Mesendoderm (in vitro differentiated cells): ENCODE measurements around the gene PARD3.

ENCODE experiments used
- DNase-seq: peaks from one replicate; pipeline ENCODE4 v3.0.0; 2013
- H2AK5ac ChIP-seq: 2 replicates; pipeline ENCODE4 v1.6.1; 2013; ENCODE audit warnings: low read length, inconsistent platforms
- H2BK120ac ChIP-seq: 2 replicates; pipeline ENCODE4 v1.6.1; 2013; ENCODE audit warnings: low read depth, mild to moderate bottlenecking, low read length, moderate library complexity, mixed read lengths
- H2BK15ac ChIP-seq: replicated peaks from 2 replicates; pipeline ENCODE4 v1.6.1; 2013; ENCODE audit warnings: low read depth, mild to moderate bottlenecking, moderate library complexity
- H2BK5ac ChIP-seq: 2 replicates; pipeline ENCODE4 v1.6.1; 2013; ENCODE audit warnings: low read length, inconsistent platforms
- H3K18ac ChIP-seq: 2 replicates; pipeline ENCODE4 v1.6.1; 2013; ENCODE audit warnings: mild to moderate bottlenecking, low read length, mixed read lengths
- H3K23ac ChIP-seq: one replicate; pipeline ENCODE4 v1.6.1; 2013; ENCODE audit warnings: low read length
- H3K27ac ChIP-seq: 2 replicates; pipeline ENCODE4 v1.5.1; 2013; ENCODE audit warnings: low read depth, mild to moderate bottlenecking, inconsistent platforms, low read length, moderate library complexity
- H3K27me3 ChIP-seq: 2 replicates; pipeline ENCODE4 v1.6.1; 2013; ENCODE audit warnings: low read length, control low read depth, mild to moderate bottlenecking, inconsistent platforms; ENCODE audit not compliant: insufficient read depth, poor library complexity
- H3K36me3 ChIP-seq: 2 replicates; pipeline ENCODE4 v1.6.1; 2013; ENCODE audit warnings: low read length, inconsistent platforms; ENCODE audit not compliant: control insufficient read depth, insufficient read depth
- H3K4ac ChIP-seq: one replicate; pipeline ENCODE4 v1.6.1; 2013; ENCODE audit warnings: low read depth, mild to moderate bottlenecking, low read length, moderate library complexity
- H3K4me1 ChIP-seq: 2 replicates; pipeline ENCODE4 v1.6.1; 2013; ENCODE audit warnings: low read depth, low read length, inconsistent platforms; ENCODE audit not compliant: control insufficient read depth
- H3K4me2 ChIP-seq: 2 replicates; pipeline ENCODE4 v1.6.1; 2013; ENCODE audit warnings: low read length
- H3K4me3 ChIP-seq: 2 replicates; pipeline ENCODE4 v1.5.1; 2013; ENCODE audit warnings: mild to moderate bottlenecking, low read length
- H3K56ac ChIP-seq: one replicate; pipeline ENCODE4 v1.6.1; 2013; ENCODE audit warnings: low read length
- H3K79me1 ChIP-seq: 2 replicates; pipeline ENCODE4 v1.6.1; 2013; ENCODE audit warnings: low read length, inconsistent platforms
- H3K79me2 ChIP-seq: 2 replicates; pipeline ENCODE4 v1.6.1; 2013; ENCODE audit warnings: mild to moderate bottlenecking, low read length; ENCODE audit not compliant: control insufficient read depth, insufficient read depth
- H3K9ac ChIP-seq: 2 replicates; pipeline ENCODE4 v1.6.1; 2013; ENCODE audit warnings: low read length, inconsistent platforms
- H4K5ac ChIP-seq: one replicate; pipeline ENCODE4 v1.6.1; 2013; ENCODE audit warnings: low read length
- H4K8ac ChIP-seq: one replicate; pipeline ENCODE4 v1.6.1; 2013; ENCODE audit warnings: low read depth, mild to moderate bottlenecking, control low read depth, low read length, moderate library complexity
- WGBS: extraction: QIAGEN DNeasy Blood & Tissue Kit; methylation state at CpG from one replicate; pipeline ENCODE4 v1.1.7; 2013; ENCODE audit warnings: low lambda C conversion rate, missing lambda C conversion rate; ENCODE audit not compliant: insufficient coverage; ENCODE audit errors: extremely low coverage; 5-methylcytosine and 5-hydroxymethylcytosine counted together

PARD3 gene

GRCh38 chr10:34104829-34105572 lies 710.1 kb downstream of the PARD3 start:
- Histone ChIP-seq H4K5ac (no peak overlapping the region), H3K27me3 (no peaks in the 10 kb centered on the region), H4K8ac (no peak overlapping the region), H2BK120ac (no peak overlapping the region), H3K79me2 (no peaks in the 10 kb centered on the region), H3K56ac (no peak overlapping the region), H3K36me3 (no peaks in the 10 kb centered on the region), H3K4me3 (no peak overlapping the region), H3K9ac (no peak overlapping the region), H3K23ac (no peak overlapping the region), H3K27ac (peak overlapping the region; percentile 4), H2AK5ac (no peak overlapping the region), H2BK15ac (no peak overlapping the region), H3K4ac (no peak overlapping the region), H3K18ac (peak overlapping the region; percentile 69), H2BK5ac (no peak overlapping the region), H3K79me1 (no peaks in the 10 kb centered on the region), H3K4me1 (peaks cover 2% of the 10 kb centered on the region), H3K4me2 (no peak overlapping the region)
- DNase-seq = peak; percentile 86
- WGBS = no CpG with 5 or more reads among the region's 16 CpGs

GRCh38 chr10:34102893-34103506 lies 712.1 kb downstream of the PARD3 start:
- Histone ChIP-seq H3K4ac (no peak overlapping the region), H3K27me3 (no peaks in the 10 kb centered on the region), H3K18ac (no peak overlapping the region), H3K4me2 (no peak overlapping the region), H3K27ac (no peak overlapping the region), H3K4me1 (peaks cover 2% of the 10 kb centered on the region), H2BK5ac (no peak overlapping the region), H3K9ac (no peak overlapping the region), H3K23ac (no peak overlapping the region), H4K5ac (no peak overlapping the region), H2BK120ac (no peak overlapping the region), H4K8ac (no peak overlapping the region), H3K79me1 (no peaks in the 10 kb centered on the region), H3K36me3 (no peaks in the 10 kb centered on the region), H3K4me3 (no peak overlapping the region), H3K56ac (no peak overlapping the region), H2BK15ac (no peak overlapping the region), H3K79me2 (no peaks in the 10 kb centered on the region), H2AK5ac (no peak overlapping the region)
- no peak for DNase-seq
- no CpG with 5 or more reads among the region's 9 CpGs for WGBS

GRCh38 chr10:34102237-34102673 lies 712.8 kb downstream of the PARD3 start:
- H3K4me3 ChIP-seq = no peak overlapping the region

GRCh38 chr10:34101001-34101400 lies 714.1 kb downstream of the PARD3 start:
- no peak overlapping the region for H3K27ac ChIP-seq
- no peak overlapping the region for H3K4me3 ChIP-seq
- no peak overlapping the region for H2BK15ac ChIP-seq
- H2AK5ac ChIP-seq = no peak overlapping the region
- H3K4ac ChIP-seq = no peak overlapping the region
- H3K79me1 ChIP-seq = no peaks in the 10 kb centered on the region
- H3K56ac ChIP-seq = no peak overlapping the region
- WGBS = no CpG with 5 or more reads among the region's 5 CpGs
- H3K36me3 ChIP-seq = no peaks in the 10 kb centered on the region
- H3K9ac ChIP-seq = no peak overlapping the region
- H4K8ac ChIP-seq = no peak overlapping the region
- no peak overlapping the region for H3K18ac ChIP-seq
- H3K27me3 ChIP-seq = no peaks in the 10 kb centered on the region
- peaks cover 2% of the 10 kb centered on the region for H3K4me1 ChIP-seq
- no peak overlapping the region for H2BK120ac ChIP-seq
- no peak overlapping the region for H2BK5ac ChIP-seq
- no peak overlapping the region for H3K23ac ChIP-seq
- H4K5ac ChIP-seq = no peak overlapping the region
- no peaks in the 10 kb centered on the region for H3K79me2 ChIP-seq
- no peak overlapping the region for H3K4me2 ChIP-seq
- no peak for DNase-seq

More at GRCh38 chr10:34102237-34102673, 712.8 kb downstream of the PARD3 start:
- Histone ChIP-seq H4K5ac (no peak overlapping the region), H3K79me2 (no peaks in the 10 kb centered on the region), H4K8ac (no peak overlapping the region), H3K18ac (no peak overlapping the region), H3K23ac (no peak overlapping the region), H3K4me1 (peaks cover 2% of the 10 kb centered on the region), H3K4ac (peak overlapping the region; percentile 2), H3K36me3 (no peaks in the 10 kb centered on the region), H2AK5ac (no peak overlapping the region), H2BK15ac (no peak overlapping the region), H3K27ac (peak overlapping the region; percentile 17), H3K9ac (no peak overlapping the region), H3K4me2 (no peak overlapping the region), H2BK5ac (no peak overlapping the region), H2BK120ac (no peak overlapping the region), H3K56ac (peak overlapping the region; percentile 27), H3K27me3 (no peaks in the 10 kb centered on the region), H3K79me1 (no peaks in the 10 kb centered on the region)
- WGBS = no CpG with 5 or more reads among the region's 15 CpGs
- no peak for DNase-seq

- Histone ChIP-seq H3K27ac (no peak overlapping the region), H3K27me3 (no peaks in the 10 kb centered on the region), H3K4me3 (no peak overlapping the region), H2BK120ac (no peak overlapping the region), H4K5ac (no peak overlapping the region), H3K9ac (no peak overlapping the region), H4K8ac (no peak overlapping the region), H3K23ac (no peak overlapping the region), H2AK5ac (no peak overlapping the region), H3K79me1 (no peaks in the 10 kb centered on the region), H3K79me2 (no peaks in the 10 kb centered on the region), H3K18ac (no peak overlapping the region), H3K56ac (no peak overlapping the region), H2BK15ac (no peak overlapping the region), H3K4me2 (no peak overlapping the region), H3K4ac (no peak overlapping the region), H2BK5ac (no peak overlapping the region), H3K4me1 (no peaks in the 10 kb centered on the region), H3K36me3 (no peaks in the 10 kb centered on the region)
- DNase-seq = no peak
- WGBS = no CpG with 5 or more reads among the region's 8 CpGs
Observed at GRCh38 chr10:34098821-34099567, 716.1 kb downstream of the PARD3 start.
